Hematopoietic multipotent progenitor cell treated with erythropoietin and hydrocortisone succinate and interleukin-3 and kit ligand, for 8 days (in vitro differentiated cells): ENCODE results near the gene THBS4.

Source experiments
- DNase-seq: peaks from one replicate; pipeline ENCODE4 v3.0.0-alpha.2; 2015

Gene THBS4

GRCh38 chr5:80034962-80035821 is at the start of gene THBS4:
THBS4 (plus strand) TSS chr5:80035348; CDS start chr5:80035538, 190 bp downstream.
- DNase-seq: no peak

GRCh38 chr5:79986260-79986659 is 48.9 kb upstream of the THBS4 start:
- no peak for DNase-seq

DNA sequence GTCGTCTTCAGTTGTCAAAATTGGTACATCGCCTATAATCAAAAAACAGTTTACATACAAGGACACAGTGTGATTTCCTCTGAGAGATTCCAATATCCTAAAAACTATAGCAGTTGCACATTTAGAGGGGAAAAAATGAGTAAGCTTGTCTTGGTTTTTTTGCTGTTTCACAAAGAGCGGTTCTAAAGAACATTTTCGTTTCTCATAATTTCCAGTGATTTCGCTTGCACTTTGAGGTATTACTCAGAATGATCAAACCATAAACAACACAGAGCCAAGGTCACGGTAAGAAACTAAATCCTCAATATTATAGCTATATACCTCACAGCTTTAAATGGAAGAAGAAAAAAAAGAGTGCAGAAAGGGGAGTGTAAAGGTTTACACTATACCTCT is 44.9 kb upstream of the THBS4 start:
- peak; percentile 20 for DNase-seq

GRCh38 chr5:79990598-79991507 is 44.3 kb upstream of the THBS4 start, which contains the start of gene MTX3:
MTX3 (minus strand) TSS chr5:79991262; CDS start chr5:79991238, 24 bp downstream.
- DNase-seq: peak; percentile 94

DNA sequence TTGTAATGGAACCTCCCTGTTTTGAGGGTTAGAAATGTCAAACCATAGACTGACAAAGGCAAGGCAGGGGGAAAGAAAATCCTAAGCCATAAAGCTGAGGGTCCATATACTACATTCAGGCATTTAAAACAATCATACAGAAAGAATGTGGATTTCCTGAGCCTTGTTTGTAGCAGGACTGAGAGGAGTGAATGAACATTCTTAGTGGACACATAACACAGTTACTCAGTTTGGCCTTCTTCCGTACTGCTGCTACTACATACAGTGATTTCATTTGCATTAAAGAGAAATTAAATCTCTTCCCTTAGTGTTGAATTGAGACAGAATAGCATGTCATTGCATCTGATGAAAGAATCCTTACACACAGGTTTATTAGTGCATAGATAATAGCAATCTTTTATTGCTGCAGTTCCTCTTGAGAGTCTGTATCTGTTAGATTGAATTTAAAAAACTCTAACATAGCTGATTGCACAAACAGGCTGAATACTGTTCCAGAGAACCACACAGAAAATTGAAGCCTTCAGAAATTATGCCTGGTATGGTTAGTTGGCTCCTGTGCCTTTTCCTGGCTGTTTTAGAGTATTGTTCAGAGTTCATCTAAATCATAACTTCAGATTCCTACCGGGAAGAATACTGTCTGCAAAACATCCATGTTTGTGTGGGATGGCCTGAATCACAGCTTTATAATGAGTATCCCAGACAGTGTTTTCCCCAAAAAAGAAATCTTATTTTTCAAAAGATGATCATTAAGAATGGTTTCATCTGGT is 42.1 kb upstream of the THBS4 start:
- no peak for DNase-seq

GRCh38 chr5:79999722-80000121 is 35.4 kb upstream of the THBS4 start:
- DNase-seq: no peak

DNA sequence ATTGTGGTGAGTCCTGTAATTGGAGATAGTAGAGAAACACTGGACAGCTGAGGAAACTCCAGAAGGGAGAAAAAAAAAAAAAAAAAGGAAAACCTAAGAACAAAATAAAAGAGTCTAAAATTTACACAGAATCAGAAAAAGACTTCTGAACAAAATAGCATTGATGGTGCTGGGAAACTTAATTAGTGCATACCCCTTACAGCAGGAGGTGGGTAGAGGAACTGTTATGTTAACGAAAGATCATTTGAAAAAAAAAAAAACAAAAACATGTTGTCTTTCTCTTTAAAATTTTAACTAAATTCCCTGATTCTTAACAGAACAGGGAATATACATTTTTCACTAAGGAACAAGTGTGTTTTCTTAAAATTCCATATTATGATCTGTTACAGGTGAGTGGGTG is 32.5 kb upstream of the THBS4 start:
- no peak for DNase-seq

DNA sequence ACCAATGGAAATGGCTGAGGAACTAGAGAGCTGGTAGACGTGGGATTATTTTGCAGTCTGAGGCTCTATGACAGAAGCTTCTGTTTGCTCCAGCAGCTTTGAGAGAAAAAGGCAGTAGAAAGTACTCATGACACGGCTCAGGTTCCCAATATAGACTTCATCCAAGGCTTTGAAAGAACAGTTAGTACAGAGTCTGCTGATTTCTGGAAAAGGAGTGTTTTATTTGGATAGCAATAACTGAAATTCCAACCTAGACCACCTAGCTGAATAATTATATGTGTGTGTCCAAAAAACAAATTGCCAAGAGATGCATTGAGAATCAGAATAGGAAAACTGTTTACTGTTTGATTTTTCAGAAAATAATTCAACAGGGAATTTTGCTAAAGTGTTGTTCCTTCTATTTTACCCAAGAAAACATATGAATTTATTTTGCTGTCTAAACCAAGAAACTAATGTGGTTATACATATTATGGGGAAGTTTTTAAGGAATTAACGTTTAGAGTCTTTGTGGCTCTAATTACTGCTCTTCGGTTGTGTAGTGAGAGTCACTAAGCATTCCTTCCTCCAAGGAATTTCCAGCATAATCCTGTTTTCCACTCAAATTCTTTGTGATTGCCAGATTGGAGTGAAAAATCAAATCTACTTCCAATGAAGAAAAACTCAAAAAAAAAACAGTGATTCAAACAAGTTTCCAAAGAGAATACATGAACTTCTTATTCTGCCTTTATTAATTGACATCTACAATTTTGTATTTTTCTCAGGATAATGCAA is 26.0 kb upstream of the THBS4 start:
- DNase-seq: no peak

DNA sequence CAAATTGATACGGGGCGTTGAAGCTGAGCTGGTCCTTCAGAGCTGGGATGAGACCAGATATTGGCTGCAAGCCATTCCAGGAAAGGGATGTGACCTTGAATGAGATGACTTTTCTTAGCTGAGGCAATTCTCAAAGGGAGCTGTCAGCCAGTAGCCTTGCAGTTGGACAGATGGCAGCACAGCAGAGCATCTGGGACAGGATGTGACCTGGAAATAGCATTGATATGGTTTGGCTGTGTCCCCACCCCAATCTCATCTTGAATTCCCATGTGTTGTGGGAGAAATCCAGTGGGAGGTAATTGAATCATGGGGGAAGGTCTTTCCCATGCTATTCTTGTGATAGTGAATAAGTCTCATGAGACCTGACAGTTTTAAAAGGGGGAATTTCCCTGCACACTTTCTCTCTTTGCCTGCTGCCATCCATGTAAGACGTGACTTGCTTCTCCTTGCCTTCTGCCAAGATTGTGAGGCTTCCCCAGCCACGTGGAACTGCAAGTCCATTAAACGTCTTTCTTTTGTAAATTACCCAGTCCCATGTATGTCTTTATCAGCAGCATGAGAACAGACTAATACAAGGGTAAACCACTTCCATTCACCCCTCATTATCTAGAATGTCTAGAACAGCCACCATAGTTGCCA is 24.3 kb upstream of the THBS4 start:
- DNase-seq: no peak

GRCh38 chr5:80025069-80025468 is 10.1 kb upstream of the THBS4 start:
- no peak for DNase-seq

- no peak for DNase-seq
These were observed 8.3 kb upstream of the THBS4 start for GRCh38 chr5:80026841-80027240.

GRCh38 chr5:80031109-80031508 is 4.0 kb upstream of the THBS4 start:
- DNase-seq: peak; percentile 16

DNA sequence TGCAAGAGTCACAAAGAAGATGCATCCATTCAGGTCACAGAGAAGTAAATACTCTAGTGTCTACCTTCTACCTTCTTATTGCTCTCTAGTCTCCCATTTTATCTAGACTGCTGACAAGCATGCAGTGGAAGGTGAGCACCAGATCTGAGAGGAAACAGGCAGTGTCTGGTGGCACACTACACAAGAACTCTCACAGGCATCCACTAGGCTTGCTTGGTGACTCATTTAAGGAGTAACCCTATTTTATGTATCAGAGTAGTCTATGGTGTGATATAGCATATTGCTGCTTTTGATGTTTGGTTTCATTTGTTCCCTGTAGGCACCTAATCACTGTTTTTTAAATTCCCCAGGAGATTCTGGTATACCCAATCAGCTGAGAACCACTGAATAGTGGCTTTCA is 1.6 kb upstream of the THBS4 start:
- DNase-seq: no peak

GRCh38 chr5:80034559-80034958 is 589 bp upstream of the THBS4 start:
- no peak for DNase-seq

DNA sequence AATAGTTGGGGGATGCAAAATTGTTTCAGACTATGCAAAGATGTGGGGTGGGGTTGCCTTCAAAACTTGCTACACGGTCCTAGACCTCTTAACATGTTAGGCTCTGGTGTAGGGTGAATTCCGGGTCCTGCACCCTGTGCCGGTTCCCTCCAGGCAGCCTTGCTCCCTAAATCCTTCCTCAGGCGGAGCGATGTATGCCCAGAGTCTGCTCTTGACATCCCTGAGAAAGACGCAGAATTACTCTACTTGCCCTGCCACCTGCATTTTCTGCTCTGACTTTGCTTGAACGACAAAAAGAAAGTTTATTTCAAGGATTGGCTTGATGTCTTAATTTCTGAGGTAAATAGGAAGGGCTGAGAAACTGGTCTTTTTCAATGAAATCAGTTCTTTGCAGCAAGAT is 691 bp downstream of the THBS4 start:
- no peak for DNase-seq

DNA sequence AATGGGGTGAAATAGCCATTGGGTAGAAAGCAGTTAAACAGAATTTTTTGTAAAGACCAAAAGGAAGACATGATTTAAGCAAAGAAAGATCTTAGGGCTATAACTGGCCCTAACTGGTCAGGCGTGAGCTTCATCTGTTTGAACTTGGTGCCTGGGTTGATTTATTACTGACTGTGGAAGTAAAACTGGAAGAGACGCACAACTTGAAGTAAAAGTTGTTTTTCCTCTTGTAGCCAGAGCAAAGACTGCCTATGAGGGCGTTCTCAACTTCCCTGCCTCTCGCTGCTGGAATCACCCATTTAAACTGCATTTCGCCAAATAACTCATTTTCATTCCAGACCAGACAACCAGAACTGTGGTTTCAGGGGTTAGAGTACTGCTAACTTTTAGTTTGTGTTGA is 1.5 kb downstream of the THBS4 start:
- DNase-seq: no peak

DNA sequence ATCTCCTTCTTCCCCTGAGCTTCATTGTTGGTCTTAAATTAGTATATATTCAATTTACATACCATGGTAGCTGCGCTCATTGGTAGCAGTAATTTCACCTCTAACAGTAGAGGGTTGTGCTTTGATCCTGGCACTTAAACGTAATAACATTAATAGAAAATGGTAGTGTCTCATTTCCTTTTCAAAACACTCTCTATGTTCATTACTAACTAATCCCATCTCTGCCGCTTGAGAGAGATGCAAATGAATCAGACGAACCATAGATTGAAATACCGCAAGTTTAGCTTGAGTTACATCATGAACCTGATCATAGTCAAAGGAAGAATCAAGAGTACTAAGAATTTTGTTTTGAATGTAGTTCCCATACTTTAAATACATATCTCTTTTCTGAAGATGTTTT is 2.2 kb downstream of the THBS4 start:
- no peak for DNase-seq

DNA sequence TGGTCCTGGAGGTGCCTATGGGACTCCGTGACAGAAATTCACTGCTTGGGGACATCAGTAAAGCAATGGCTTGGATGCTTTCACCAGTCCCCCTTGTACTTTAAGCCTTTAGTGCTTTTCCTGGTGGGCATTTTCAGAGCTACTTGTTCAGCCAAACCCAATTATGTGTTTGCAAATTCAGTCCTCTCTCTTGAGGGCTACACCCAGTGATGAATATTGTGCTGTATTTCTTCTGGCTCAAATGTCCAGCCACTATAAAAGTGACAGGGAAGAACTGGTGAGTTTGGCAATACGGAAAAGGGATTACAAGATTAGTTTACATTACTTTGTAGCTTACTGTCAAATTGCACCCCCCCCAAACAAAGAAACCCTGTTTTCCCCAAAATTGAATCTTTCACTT is 4.5 kb downstream of the THBS4 start:
- DNase-seq: no peak

GRCh38 chr5:80041527-80041926 is 6.4 kb downstream of the THBS4 start:
- DNase-seq: no peak

GRCh38 chr5:80042330-80042729 is 7.2 kb downstream of the THBS4 start:
- DNase-seq: no peak

- DNase-seq: no peak
These were observed 8.0 kb downstream of the THBS4 start for GRCh38 chr5:80043187-80043586.
